ENCODE results near the gene TDRD9.

DNA sequence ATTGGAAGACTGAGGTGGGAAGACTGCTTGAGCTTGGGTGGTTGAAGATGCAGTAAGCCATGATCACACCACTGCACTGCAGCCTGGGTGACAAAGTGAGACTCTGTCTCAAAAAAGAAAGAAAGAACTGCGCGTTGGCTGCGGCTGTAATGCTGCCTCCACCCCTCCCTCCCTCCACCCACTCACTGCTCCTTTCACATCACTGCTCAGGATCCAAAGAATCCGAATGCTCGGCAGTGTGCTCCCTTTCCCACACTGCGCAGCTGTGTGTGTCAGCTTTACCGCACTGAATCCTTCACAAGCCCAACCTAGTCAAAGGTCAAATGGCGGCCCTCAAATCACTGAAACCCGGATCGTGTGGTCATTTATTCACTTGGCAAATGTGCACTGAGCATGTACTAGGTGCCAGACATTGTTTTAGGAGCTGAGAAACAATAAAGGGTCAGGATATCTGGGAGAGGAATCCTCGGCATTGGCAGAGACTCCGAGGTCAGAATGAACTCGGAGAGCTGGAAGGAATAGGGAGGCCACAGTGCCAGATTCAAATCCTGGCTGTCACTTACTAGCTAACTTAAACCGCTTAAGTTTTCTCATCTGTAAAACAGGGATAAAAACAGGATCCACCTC, 11.5 kb upstream of the TDRD9 start:
- TF ChIP-seq, protein P1, sequence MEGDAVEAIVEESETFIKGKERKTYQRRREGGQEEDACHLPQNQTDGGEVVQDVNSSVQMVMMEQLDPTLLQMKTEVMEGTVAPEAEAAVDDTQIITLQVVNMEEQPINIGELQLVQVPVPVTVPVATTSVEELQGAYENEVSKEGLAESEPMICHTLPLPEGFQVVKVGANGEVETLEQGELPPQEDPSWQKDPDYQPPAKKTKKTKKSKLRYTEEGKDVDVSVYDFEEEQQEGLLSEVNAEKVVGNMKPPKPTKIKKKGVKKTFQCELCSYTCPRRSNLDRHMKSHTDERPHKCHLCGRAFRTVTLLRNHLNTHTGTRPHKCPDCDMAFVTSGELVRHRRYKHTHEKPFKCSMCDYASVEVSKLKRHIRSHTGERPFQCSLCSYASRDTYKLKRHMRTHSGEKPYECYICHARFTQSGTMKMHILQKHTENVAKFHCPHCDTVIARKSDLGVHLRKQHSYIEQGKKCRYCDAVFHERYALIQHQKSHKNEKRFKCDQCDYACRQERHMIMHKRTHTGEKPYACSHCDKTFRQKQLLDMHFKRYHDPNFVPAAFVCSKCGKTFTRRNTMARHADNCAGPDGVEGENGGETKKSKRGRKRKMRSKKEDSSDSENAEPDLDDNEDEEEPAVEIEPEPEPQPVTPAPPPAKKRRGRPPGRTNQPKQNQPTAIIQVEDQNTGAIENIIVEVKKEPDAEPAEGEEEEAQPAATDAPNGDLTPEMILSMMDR (conservative IDR thresholded peaks at IDR 0.05; ENCODE audit: low read depth, low read length) = no peak
- TF ChIP-seq, protein P2, sequence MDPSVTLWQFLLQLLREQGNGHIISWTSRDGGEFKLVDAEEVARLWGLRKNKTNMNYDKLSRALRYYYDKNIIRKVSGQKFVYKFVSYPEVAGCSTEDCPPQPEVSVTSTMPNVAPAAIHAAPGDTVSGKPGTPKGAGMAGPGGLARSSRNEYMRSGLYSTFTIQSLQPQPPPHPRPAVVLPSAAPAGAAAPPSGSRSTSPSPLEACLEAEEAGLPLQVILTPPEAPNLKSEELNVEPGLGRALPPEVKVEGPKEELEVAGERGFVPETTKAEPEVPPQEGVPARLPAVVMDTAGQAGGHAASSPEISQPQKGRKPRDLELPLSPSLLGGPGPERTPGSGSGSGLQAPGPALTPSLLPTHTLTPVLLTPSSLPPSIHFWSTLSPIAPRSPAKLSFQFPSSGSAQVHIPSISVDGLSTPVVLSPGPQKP (IDR thresholded peaks at IDR 0.05; ENCODE audit: borderline replicate concordance, low read depth, low read length) = no peak
- TF ChIP-seq RCOR1 (IDR thresholded peaks at IDR 0.05; ENCODE audit: insufficient replicate concordance, low read length) (no peak), MXI1 (IDR thresholded peaks at IDR 0.05; ENCODE audit: borderline replicate concordance, low read depth, low read length) (no peak), POLR2A (IDR thresholded peaks at IDR 0.05; ENCODE audit: low read depth, low read length) (no peak), BHLHE40 (IDR thresholded peaks at IDR 0.05; ENCODE audit: low read depth, low read length) (no peak), MAZ (IDR thresholded peaks at IDR 0.05; ENCODE audit: borderline replicate concordance, low read depth, low read length) (no peak), CEBPB (IDR thresholded peaks at IDR 0.05; ENCODE audit: low read depth, low read length) (no peak), RFX5 (IDR thresholded peaks at IDR 0.05; ENCODE audit: low read depth, low read length) (no peak)

All from IMR-90 (cell line).